MCF 10A (cell line): Measurements from ENCODE around the gene IER5L. TPM values are rescaled to one million over a fixed set of nuclear protein-coding genes. Genes with fewer than 3 reads are reported as not detected.
"Not testable (repeated sequence)": the region's sequence is repeated elsewhere in the genome, so short reads cannot be mapped to it uniquely, and the experiment has no call there.

ENCODE experiments used
- BruUV-seq: library from RNA; stranded (reverse); fragments of 400-500 nt; replicated peaks from 2 replicates; lab custom pipeline; 2021; lab: Mats Ljungman, UMichigan
- CTCF ChIA-PET: fragments of 300-600 bp; sonication (Branson Sonifier 250); formaldehyde crosslinking; extraction: SDS; loops from one replicate; lab custom pipeline; 2021; ENCODE audit warnings: antibody characterized with exemption, inconsistent platforms; lab: Yijun Ruan, JAX
- POLR2A ChIA-PET: fragments of 300-600, 350-650 bp; sonication (Branson Sonifier 250); formaldehyde crosslinking; extraction: SDS; loops from one replicate; lab custom pipeline; 2020; ENCODE audit warnings: antibody characterized with exemption, inconsistent platforms; lab: Yijun Ruan, JAX
- DNase-seq: peaks from one replicate; pipeline ENCODE4 v3.0.0-alpha.2; 2018; ENCODE audit not compliant: unreplicated experiment
- H3K27ac Mint-ChIP-seq: one replicate; pipeline ENCODE4 v1.8.0; 2022; ENCODE audit warnings: mild to moderate bottlenecking, low read depth, mixed read lengths; ENCODE audit not compliant: unreplicated experiment
- H3K27me3 Mint-ChIP-seq: one replicate; pipeline ENCODE4 v1.8.0; 2022; ENCODE audit warnings: mixed read lengths; ENCODE audit not compliant: insufficient read depth, unreplicated experiment
- H3K36me3 Mint-ChIP-seq: one replicate; pipeline ENCODE4 v1.8.0; 2022; ENCODE audit warnings: mild to moderate bottlenecking, moderate library complexity, mixed read lengths; ENCODE audit not compliant: insufficient read depth, unreplicated experiment
- H3K4me1 Mint-ChIP-seq: one replicate; pipeline ENCODE4 v1.8.0; 2022; ENCODE audit warnings: mixed read lengths; ENCODE audit not compliant: insufficient read depth, unreplicated experiment
- H3K4me3 Mint-ChIP-seq: one replicate; pipeline ENCODE4 v1.8.0; 2022; ENCODE audit warnings: mild to moderate bottlenecking, moderate library complexity, mixed read lengths; ENCODE audit not compliant: unreplicated experiment
- H3K9me3 Mint-ChIP-seq: one replicate; pipeline ENCODE4 v1.8.0; 2022; ENCODE audit warnings: mixed read lengths; ENCODE audit not compliant: unreplicated experiment
- intact Hi-C: fragments of 100-400 bp; cut with micrococcal nuclease; formaldehyde crosslinking; loops from 2 replicates; pipeline ENCODE4 v1.14.1; 2022
- total RNA-seq: library from RNA; stranded (reverse); gene quantifications from 2 replicates; pipeline ENCODE4 v1.2.3, GENCODE V29; 2022
- TF ChIP-seq, protein P1 (sequence below): fragments of 200-600 bp; IDR thresholded peaks from one replicate; pipeline ENCODE4 v1.8.0; 2022; ENCODE audit warnings: antibody characterized with exemption, mild to moderate bottlenecking; ENCODE audit not compliant: unreplicated experiment

IER5L gene
- total RNA-seq, 1 experiment from 2014 or later, result 13.4 TPM

DNA sequence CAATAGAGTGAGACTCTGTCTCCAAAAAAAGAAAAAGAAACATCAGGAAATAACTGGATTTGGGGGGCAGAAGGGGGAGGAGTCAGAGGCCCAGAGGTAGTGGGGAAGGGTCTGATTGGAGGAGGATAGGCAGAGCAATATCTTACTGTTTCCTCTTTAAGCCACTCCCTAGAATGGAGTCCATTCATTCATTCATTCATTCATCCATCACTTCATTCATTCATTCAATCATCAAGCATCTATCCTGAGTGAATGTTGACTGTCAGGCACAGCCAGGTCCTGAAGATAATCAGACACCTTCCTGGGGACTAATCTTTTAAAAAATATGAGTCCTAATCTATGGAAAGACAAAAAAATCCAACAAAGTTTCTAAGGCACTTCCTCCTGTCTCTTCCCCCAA lies 12.9 kb downstream of the IER5L start:
- ChIA-PET CTCF (interaction anchor here (0.6 to 2.4 kb wide), 5 partner anchors 9 to 167 kb away, joined by 4 to 14 read pairs (median 8); no protein-coding TSS in a partner anchor), POLR2A (interaction anchor here (0.6 to 4.6 kb wide), 3 partner anchors 24 to 316 kb away, joined by 3 to 56 read pairs (median 4); no protein-coding TSS in a partner anchor)
- no peaks in the 10 kb centered on the region for H3K27me3 Mint-ChIP-seq
- no peak overlapping the region for H3K27ac Mint-ChIP-seq
- H3K9me3 Mint-ChIP-seq, result peaks cover 8% of the 10 kb centered on the region
- intact Hi-C loops, result no loop called here
- TF ChIP-seq, protein P1, sequence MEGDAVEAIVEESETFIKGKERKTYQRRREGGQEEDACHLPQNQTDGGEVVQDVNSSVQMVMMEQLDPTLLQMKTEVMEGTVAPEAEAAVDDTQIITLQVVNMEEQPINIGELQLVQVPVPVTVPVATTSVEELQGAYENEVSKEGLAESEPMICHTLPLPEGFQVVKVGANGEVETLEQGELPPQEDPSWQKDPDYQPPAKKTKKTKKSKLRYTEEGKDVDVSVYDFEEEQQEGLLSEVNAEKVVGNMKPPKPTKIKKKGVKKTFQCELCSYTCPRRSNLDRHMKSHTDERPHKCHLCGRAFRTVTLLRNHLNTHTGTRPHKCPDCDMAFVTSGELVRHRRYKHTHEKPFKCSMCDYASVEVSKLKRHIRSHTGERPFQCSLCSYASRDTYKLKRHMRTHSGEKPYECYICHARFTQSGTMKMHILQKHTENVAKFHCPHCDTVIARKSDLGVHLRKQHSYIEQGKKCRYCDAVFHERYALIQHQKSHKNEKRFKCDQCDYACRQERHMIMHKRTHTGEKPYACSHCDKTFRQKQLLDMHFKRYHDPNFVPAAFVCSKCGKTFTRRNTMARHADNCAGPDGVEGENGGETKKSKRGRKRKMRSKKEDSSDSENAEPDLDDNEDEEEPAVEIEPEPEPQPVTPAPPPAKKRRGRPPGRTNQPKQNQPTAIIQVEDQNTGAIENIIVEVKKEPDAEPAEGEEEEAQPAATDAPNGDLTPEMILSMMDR, result no peak
- H3K4me1 Mint-ChIP-seq, result peaks cover 21% of the 10 kb centered on the region
- BruUV-seq, result no TSS peak
- no peak overlapping the region for H3K4me3 Mint-ChIP-seq
- no peaks in the 10 kb centered on the region for H3K36me3 Mint-ChIP-seq
- no peak for DNase-seq

DNA sequence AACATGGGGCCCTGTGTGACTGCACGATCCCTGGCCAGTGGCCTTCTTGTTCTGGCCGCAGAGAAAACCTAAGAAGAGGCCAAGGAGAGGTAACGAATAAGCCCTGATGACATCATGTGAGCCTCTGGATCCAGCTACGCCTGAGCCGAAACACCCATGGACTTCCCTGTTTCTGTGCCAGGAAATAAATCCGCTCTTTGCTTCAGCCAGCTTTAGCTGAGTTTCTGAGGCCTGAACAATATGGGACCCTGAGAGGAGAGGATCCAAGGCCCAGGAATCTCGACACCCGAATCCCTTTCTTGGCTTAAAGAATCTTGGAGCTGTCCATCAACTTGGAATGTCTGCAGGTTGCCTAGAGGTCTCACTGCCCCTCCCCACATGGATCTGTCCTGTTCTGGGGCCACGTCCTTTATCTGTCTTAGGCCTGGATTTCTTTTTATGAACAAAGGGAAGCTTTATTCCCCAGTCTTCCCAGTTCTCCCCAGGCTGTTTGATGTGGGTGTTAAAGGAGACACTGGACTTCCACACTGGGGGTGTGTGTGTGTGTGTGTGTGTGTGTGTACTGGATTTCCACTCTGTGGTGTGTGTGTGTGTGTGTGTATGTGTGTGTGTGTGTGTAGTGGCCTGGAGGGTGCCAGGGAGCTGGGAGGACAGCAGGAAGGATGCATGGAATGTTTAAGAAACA lies 13.7 kb downstream of the IER5L start:
- Mint-ChIP-seq H3K36me3 (no peaks in the 10 kb centered on the region), H3K9me3 (peaks cover 8% of the 10 kb centered on the region), H3K27me3 (no peaks in the 10 kb centered on the region), H3K27ac (no peak overlapping the region), H3K4me3 (no peak overlapping the region), H3K4me1 (peaks cover 18% of the 10 kb centered on the region)
- DNase-seq, result no peak
- intact Hi-C loops, result no loop called here
- TF ChIP-seq, protein P1, result no peak
- CTCF ChIA-PET, result interaction anchor here (0.7 to 2.1 kb wide), 4 partner anchors 22 to 318 kb away, joined by 3 to 11 read pairs (median 4); partner anchors contain the start of gene PTPA
- no TSS peak for BruUV-seq
- POLR2A ChIA-PET, result interaction anchor here (0.7 to 4.6 kb wide), 3 partner anchors 23 to 316 kb away, joined by 4 to 56 read pairs (median 4); no protein-coding TSS in a partner anchor

DNA sequence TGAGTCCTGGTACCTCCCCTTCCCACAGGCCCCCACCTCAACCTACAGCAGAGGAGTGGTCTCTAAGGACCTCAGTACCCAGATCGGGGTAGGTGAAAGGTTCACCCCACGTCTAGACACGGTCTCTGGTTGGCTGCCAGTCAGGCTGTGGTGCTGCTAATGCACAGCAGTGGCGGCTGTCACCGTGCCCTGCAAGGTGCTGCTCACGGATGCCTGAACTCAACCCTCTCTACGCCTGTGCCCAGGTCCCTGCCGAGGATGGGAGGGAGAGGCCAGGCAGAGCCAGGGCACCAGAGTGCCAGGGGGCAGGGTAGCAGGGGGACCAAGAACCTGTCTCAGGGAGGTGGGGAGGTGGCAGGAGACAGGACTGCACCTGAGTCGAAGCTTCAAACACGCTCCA lies 14.3 kb downstream of the IER5L start:
- H3K36me3 Mint-ChIP-seq, result no peaks in the 10 kb centered on the region
- ChIA-PET CTCF (interaction anchor here (1.2 to 2.1 kb wide), 2 partner anchors 21 to 319 kb away, joined by 4 to 11 read pairs; no protein-coding TSS in a partner anchor), POLR2A (interaction anchor here (1.1 kb wide), 1 partner anchor 31 kb away, joined by 4 read pairs; no protein-coding TSS in a partner anchor)
- TF ChIP-seq, protein P1, result no peak
- H3K27ac Mint-ChIP-seq, result no peak overlapping the region
- DNase-seq, result no peak
- H3K27me3 Mint-ChIP-seq, result no peaks in the 10 kb centered on the region
- intact Hi-C loops, result no loop called here
- BruUV-seq, result no TSS peak
- H3K4me1 Mint-ChIP-seq, result peaks cover 18% of the 10 kb centered on the region
- H3K9me3 Mint-ChIP-seq, result peaks cover 8% of the 10 kb centered on the region
- no peak overlapping the region for H3K4me3 Mint-ChIP-seq

DNA sequence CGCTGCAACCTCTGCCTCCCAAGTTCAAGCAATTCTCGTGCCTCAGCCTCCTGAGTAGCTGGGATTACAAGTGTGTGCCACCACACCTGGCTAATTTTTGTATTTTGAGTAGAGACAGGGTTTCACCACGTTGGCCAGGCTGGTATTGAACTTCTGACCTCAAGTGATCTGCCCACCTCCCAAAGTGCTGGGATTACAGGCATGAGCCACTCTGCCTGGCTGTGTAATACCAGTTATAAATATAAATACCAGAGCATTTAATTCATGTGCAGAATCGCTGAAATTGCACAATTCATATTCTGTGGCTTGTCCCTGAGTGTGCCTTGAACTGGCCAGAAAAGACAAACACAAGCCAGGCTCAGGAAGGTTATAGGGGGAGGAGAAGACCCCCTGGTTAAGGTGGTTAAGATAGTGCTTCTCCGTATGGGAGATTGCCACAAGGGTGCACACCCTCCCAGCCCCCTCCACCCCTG lies 14.8 kb downstream of the IER5L start:
- POLR2A ChIA-PET, H3K36me3 Mint-ChIP-seq, DNase-seq, H3K27me3 Mint-ChIP-seq, H3K27ac Mint-ChIP-seq, BruUV-seq, intact Hi-C loops, H3K4me3 Mint-ChIP-seq, H3K9me3 Mint-ChIP-seq: not testable (repeated sequence)
- H3K4me1 Mint-ChIP-seq, result peaks cover 17% of the 10 kb centered on the region
- CTCF ChIA-PET, result interaction anchor here (1.0 to 2.1 kb wide), 3 partner anchors 20 to 319 kb away, joined by 3 to 11 read pairs (median 4); no protein-coding TSS in a partner anchor
